ENCODE results near the gene MARCHF9. TPM values are rescaled to one million over a fixed set of nuclear protein-coding genes. Genes with fewer than 3 reads are reported as not detected.
"Not testable (repeated sequence)": the region's sequence is repeated elsewhere in the genome, so short reads cannot be mapped to it uniquely, and the experiment has no call there.

MARCHF9 gene
- total RNA-seq, 1 experiment from 2014 or later = 18.9 TPM

GRCh38 chr12:57712701-57713100 lies 42.2 kb upstream of the MARCHF9 start:
- Histone ChIP-seq H3K27ac (no peak overlapping the region), H3K4me2 (no peak overlapping the region), H3K27me3 (ENCODE audit: insufficient read depth, low read depth) (no peaks in the 10 kb centered on the region), H3K9me3 (ENCODE audit: insufficient read depth, low read depth) (no peaks in the 10 kb centered on the region), H2AFZ (no peak overlapping the region), H3K9me2 (ENCODE audit: insufficient read depth) (no peaks in the 10 kb centered on the region), H3F3A (ENCODE audit: insufficient read depth, low read depth) (no peaks in the 10 kb centered on the region; the same call in 1 of the 2 replicates), H3K4me1 (replicated peaks; ENCODE audit: insufficient read depth) (no peaks in the 10 kb centered on the region), H3K36me3 (ENCODE audit: low read depth) (0 out of 2 replicates have a peak, but pooled peaks cover 3% of the 10 kb centered on the region), H4K20me1 (ENCODE audit: insufficient read depth) (no peaks in the 10 kb centered on the region), H3K4me3 (no peak overlapping the region), H3K79me2 (ENCODE audit: low read depth) (no peaks in the 10 kb centered on the region)
- DNase-seq = no peak
- intact Hi-C loops (cut with micrococcal nuclease; ENCODE audit: unreplicated experiment) = no loop called here
- no TSS peak for BruUV-seq (replicated peaks)
- CTCF ChIA-PET = no interaction called here
- TF ChIP-seq EZH2 (IDR thresholded peaks at IDR 0.05; ENCODE audit: low read depth) (no peak), CTCF (conservative IDR thresholded peaks at IDR 0.05) (no peak)
- POLR2A ChIA-PET (ENCODE audit: unreplicated experiment) = no interaction called here

- Histone ChIP-seq H3K4me1 (replicated peaks; ENCODE audit: insufficient read depth) (no peaks in the 10 kb centered on the region), H3F3A (ENCODE audit: insufficient read depth, low read depth) (no peaks in the 10 kb centered on the region; the same call in 1 of the 2 replicates), H3K4me2 (no peak overlapping the region), H3K4me3 (no peak overlapping the region), H3K9me3 (ENCODE audit: insufficient read depth, low read depth) (no peaks in the 10 kb centered on the region), H3K36me3 (ENCODE audit: low read depth) (0 out of 2 replicates have a peak, but pooled peaks cover 3% of the 10 kb centered on the region), H2AFZ (no peak overlapping the region), H3K79me2 (ENCODE audit: low read depth) (no peaks in the 10 kb centered on the region), H3K9me2 (ENCODE audit: insufficient read depth) (no peaks in the 10 kb centered on the region), H4K20me1 (ENCODE audit: insufficient read depth) (no peaks in the 10 kb centered on the region), H3K27ac (no peak overlapping the region), H3K27me3 (ENCODE audit: insufficient read depth, low read depth) (no peaks in the 10 kb centered on the region)
- ChIA-PET CTCF (no interaction called here), POLR2A (ENCODE audit: unreplicated experiment) (no interaction called here)
- BruUV-seq (replicated peaks) = no TSS peak
- no peak for DNase-seq
- intact Hi-C loops (cut with micrococcal nuclease; ENCODE audit: unreplicated experiment) = no loop called here
- no peak for TF ChIP-seq EZH2 (IDR thresholded peaks at IDR 0.05; ENCODE audit: low read depth)
- TF ChIP-seq CTCF (conservative IDR thresholded peaks at IDR 0.05) = no peak
Observed at GRCh38 chr12:57713209-57713608, 41.7 kb upstream of the MARCHF9 start.

- DNase-seq; BruUV-seq (replicated peaks); H3K4me1 ChIP-seq (replicated peaks; ENCODE audit: insufficient read depth); H3F3A ChIP-seq (ENCODE audit: insufficient read depth, low read depth); H3K27ac ChIP-seq; H2AFZ ChIP-seq; H3K79me2 ChIP-seq (ENCODE audit: low read depth); POLR2A ChIA-PET (ENCODE audit: unreplicated experiment); H3K36me3 ChIP-seq (ENCODE audit: low read depth); H3K4me2 ChIP-seq; H4K20me1 ChIP-seq (ENCODE audit: insufficient read depth); H3K4me3 ChIP-seq; intact Hi-C loops (cut with micrococcal nuclease; ENCODE audit: unreplicated experiment); H3K27me3 ChIP-seq (ENCODE audit: insufficient read depth, low read depth); H3K9me3 ChIP-seq (ENCODE audit: insufficient read depth, low read depth); CTCF ChIA-PET; H3K9me2 ChIP-seq (ENCODE audit: insufficient read depth): not testable (repeated sequence)
Observed at GRCh38 chr12:57715036-57715748, 39.7 kb upstream of the MARCHF9 start.

- 0 out of 2 replicates have a peak, but pooled peaks cover 3% of the 10 kb centered on the region for H3K36me3 ChIP-seq (ENCODE audit: low read depth)
- no peak overlapping the region for H2AFZ ChIP-seq
- DNase-seq = no peak
- intact Hi-C loops (cut with micrococcal nuclease; ENCODE audit: unreplicated experiment) = no loop called here
- no peaks in the 10 kb centered on the region for H3K4me1 ChIP-seq (replicated peaks; ENCODE audit: insufficient read depth)
- no peaks in the 10 kb centered on the region for H3K9me2 ChIP-seq (ENCODE audit: insufficient read depth)
- H3K79me2 ChIP-seq (ENCODE audit: low read depth) = no peaks in the 10 kb centered on the region
- no peaks in the 10 kb centered on the region for H4K20me1 ChIP-seq (ENCODE audit: insufficient read depth)
- BruUV-seq (replicated peaks) = no TSS peak
- no peaks in the 10 kb centered on the region for H3K27me3 ChIP-seq (ENCODE audit: insufficient read depth, low read depth)
- no peak overlapping the region for H3K27ac ChIP-seq
- H3K4me3 ChIP-seq = no peak overlapping the region
- CTCF ChIA-PET = no interaction called here
- H3K9me3 ChIP-seq (ENCODE audit: insufficient read depth, low read depth) = no peaks in the 10 kb centered on the region
- POLR2A ChIA-PET (ENCODE audit: unreplicated experiment) = no interaction called here
- H3F3A ChIP-seq (ENCODE audit: insufficient read depth, low read depth) = no peaks in the 10 kb centered on the region
- no peak overlapping the region for H3K4me2 ChIP-seq
- TF ChIP-seq CTCF (conservative IDR thresholded peaks at IDR 0.05) (no peak), EZH2 (IDR thresholded peaks at IDR 0.05; ENCODE audit: low read depth) (no peak)
Observed at GRCh38 chr12:57715786-57716185, 39.1 kb upstream of the MARCHF9 start.
